CD4-positive, alpha-beta T cell (primary cell): ENCODE data around the gene PELI2. TPM values are rescaled to one million over a fixed set of nuclear protein-coding genes. Genes with fewer than 3 reads are reported as not detected.

ENCODE experiments used
- ATAC-seq: fragments of 200-7000 bp; cut with Tn5 transposase; one replicate; pipeline ENCODE4 v1.10.0; 2022; ENCODE audit warnings: mild to moderate bottlenecking; ENCODE audit not compliant: poor library complexity
- CTCF ChIA-PET: fragments of 350-600 bp; sonication (Branson Sonifier 250); formaldehyde crosslinking; loops from one replicate; lab custom pipeline; 2021; ENCODE audit warnings: antibody characterized with exemption, inconsistent platforms; lab: Charles Lee
- POLR2A ChIA-PET: fragments of 350-600 bp; sonication (Branson Sonifier 250); formaldehyde crosslinking; loops from one replicate; lab custom pipeline; 2021; ENCODE audit warnings: antibody characterized with exemption, inconsistent platforms; lab: Charles Lee
- DNase-seq, 14 experiments: peaks; one replicate each; pipeline ENCODE4 v3.0.0-alpha.2; 2013 to 2020; ENCODE audit warnings: mixed read lengths in 2 of 14
- H3K27ac ChIP-seq, 2 donors: one replicate each; pipeline versions ENCODE4 v1.5.1 to v1.7.0; 2013; ENCODE audit warnings: low read length in 2 of 2, low read depth in 1 of 2, mild to moderate bottlenecking in 1 of 2
- H3K27me3 ChIP-seq, 2 experiments: 1 replicate in 1 of 2; 2 replicates in 1 of 2; pipeline versions ENCODE4 v1.6.1 to v1.7.0; 2013; ENCODE audit warnings: low read length in 2 of 2, control low read depth in 1 of 2, mild to moderate bottlenecking in 1 of 2, moderate library complexity in 1 of 2; ENCODE audit not compliant: insufficient read depth in 2 of 2, control insufficient read depth in 1 of 2
- H3K36me3 ChIP-seq: one replicate; pipeline ENCODE4 v1.6.1; 2013; ENCODE audit warnings: low read length, control low read depth; ENCODE audit not compliant: insufficient read depth
- H3K4me1 ChIP-seq: one replicate; pipeline ENCODE4 v1.6.1; 2013; ENCODE audit warnings: low read length, control low read depth; ENCODE audit not compliant: insufficient read depth
- H3K4me3 ChIP-seq: one replicate; pipeline ENCODE4 v1.5.1; 2013; ENCODE audit warnings: mild to moderate bottlenecking, low read length, moderate library complexity
- H3K9me3 ChIP-seq, 2 experiments: 1 replicate in 1 of 2; 2 replicates in 1 of 2; pipeline versions ENCODE4 v1.6.1 to v1.7.0; 2013; ENCODE audit warnings: low read length in 2 of 2, mild to moderate bottlenecking in 2 of 2, control low read depth in 1 of 2, moderate library complexity in 1 of 2; ENCODE audit not compliant: control insufficient read depth in 1 of 2, insufficient read depth in 1 of 2
- H3K27ac Mint-ChIP-seq: one replicate; pipeline ENCODE4 v1.8.0; 2020; ENCODE audit warnings: mixed read lengths
- H3K27me3 Mint-ChIP-seq: one replicate; pipeline ENCODE4 v1.8.0; 2021; ENCODE audit warnings: mixed read lengths
- H3K36me3 Mint-ChIP-seq: one replicate; pipeline ENCODE4 v1.8.0; 2021; ENCODE audit warnings: low read depth, mixed read lengths
- H3K4me1 Mint-ChIP-seq: one replicate; pipeline ENCODE4 v1.8.0; 2021; ENCODE audit warnings: low read depth, mixed read lengths
- H3K4me3 Mint-ChIP-seq: one replicate; pipeline ENCODE4 v1.8.0; 2020; ENCODE audit warnings: mild to moderate bottlenecking, mixed read lengths
- H3K9me3 Mint-ChIP-seq: one replicate; pipeline ENCODE4 v1.8.0; 2020; ENCODE audit warnings: mixed read lengths
- intact Hi-C, 2 experiments: fragments of 100-400 bp; cut with DNase I in 1 of 2; cut with micrococcal nuclease in 1 of 2; formaldehyde crosslinking; loops; one replicate each; pipeline versions ENCODE4 v1.15.1 to v1.9.0; 2023 to 2025; cut with DNase I, micrococcal nuclease
- total RNA-seq, 174 experiments: library from RNA in 2 of 174; stranded (reverse) in 2 of 174; gene quantifications; one replicate each; pipeline ENCODE4 v1.2.3 and lab custom pipeline; 2021 to 2026
- TF ChIP-seq, protein P1 (sequence below): fragments of 200-600 bp; IDR thresholded peaks from one replicate; pipeline ENCODE4 v1.8.0; 2022; ENCODE audit warnings: antibody characterized with exemption, mild to moderate bottlenecking

The PELI2 gene
- total RNA-seq, 2 experiments from 2014 or later: 12.2 to 15.9 TPM

DNA sequence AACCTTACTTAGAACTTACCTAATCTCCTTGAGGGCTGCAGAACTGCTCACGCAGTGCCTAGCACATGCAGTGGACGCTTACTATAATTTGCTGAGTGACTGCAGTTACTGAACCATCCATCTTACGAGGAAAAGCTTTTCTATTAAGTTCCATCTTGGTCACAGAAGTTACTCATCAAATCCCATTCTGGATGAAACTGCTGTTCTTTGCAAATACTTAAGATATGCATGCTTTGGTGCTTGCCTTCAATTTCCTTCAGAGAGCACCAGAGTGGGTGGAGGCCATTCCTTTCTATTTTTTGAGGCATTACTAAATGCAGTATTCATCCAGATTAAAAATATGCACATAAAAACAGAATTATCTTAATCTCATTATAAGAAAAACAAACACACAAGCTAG is 17.7 kb upstream of the PELI2 start:
- ChIA-PET CTCF (no interaction called here), POLR2A (no interaction called here)
- Histone ChIP-seq H3K27me3 (peaks cover 0 to 7% of the 10 kb centered on the region in 2 experiments), H3K36me3 (no peaks in the 10 kb centered on the region), H3K4me1 (no peaks in the 10 kb centered on the region), H3K27ac (no peak overlapping the region), H3K9me3 (no peaks in the 10 kb centered on the region), H3K4me3 (no peak overlapping the region)
- Mint-ChIP-seq H3K4me1 (no peaks in the 10 kb centered on the region), H3K27ac (no peak overlapping the region), H3K4me3 (no peak overlapping the region), H3K9me3 (no peaks in the 10 kb centered on the region), H3K27me3 (peaks cover 13% of the 10 kb centered on the region), H3K36me3 (no peaks in the 10 kb centered on the region)
- TF ChIP-seq, protein P1, sequence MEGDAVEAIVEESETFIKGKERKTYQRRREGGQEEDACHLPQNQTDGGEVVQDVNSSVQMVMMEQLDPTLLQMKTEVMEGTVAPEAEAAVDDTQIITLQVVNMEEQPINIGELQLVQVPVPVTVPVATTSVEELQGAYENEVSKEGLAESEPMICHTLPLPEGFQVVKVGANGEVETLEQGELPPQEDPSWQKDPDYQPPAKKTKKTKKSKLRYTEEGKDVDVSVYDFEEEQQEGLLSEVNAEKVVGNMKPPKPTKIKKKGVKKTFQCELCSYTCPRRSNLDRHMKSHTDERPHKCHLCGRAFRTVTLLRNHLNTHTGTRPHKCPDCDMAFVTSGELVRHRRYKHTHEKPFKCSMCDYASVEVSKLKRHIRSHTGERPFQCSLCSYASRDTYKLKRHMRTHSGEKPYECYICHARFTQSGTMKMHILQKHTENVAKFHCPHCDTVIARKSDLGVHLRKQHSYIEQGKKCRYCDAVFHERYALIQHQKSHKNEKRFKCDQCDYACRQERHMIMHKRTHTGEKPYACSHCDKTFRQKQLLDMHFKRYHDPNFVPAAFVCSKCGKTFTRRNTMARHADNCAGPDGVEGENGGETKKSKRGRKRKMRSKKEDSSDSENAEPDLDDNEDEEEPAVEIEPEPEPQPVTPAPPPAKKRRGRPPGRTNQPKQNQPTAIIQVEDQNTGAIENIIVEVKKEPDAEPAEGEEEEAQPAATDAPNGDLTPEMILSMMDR: no peak
- DNase-seq (no peak), ATAC-seq (no peak)
- intact Hi-C loops: no loop called here

DNA sequence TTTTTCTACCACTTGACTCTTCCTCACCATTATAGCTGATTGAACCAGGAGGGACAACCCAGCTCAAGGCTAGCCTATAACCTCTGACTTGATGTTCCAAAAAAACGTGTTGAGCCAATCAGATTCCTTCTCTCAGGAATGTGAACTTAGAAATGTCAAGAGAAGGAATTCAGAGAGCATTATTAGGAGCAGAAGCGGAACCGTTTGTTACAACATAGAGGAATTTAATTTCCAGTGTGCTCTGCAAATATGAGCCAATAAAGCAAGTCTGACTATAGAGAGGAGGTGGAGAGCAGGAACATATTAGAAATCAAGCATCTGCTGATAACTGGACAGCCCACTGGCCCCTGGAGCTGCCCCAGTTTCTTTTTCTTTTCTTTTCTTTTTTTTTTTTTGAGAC is 15.3 kb upstream of the PELI2 start:
- no peak overlapping the region for H3K4me3 Mint-ChIP-seq
- no peaks in the 10 kb centered on the region for H3K9me3 ChIP-seq
- ChIA-PET CTCF (interaction anchor here (0.7 kb wide), 1 partner anchor 1909 kb away, joined by 3 read pairs; no protein-coding TSS in a partner anchor), POLR2A (no interaction called here)
- H3K4me1 Mint-ChIP-seq: no peaks in the 10 kb centered on the region
- no peaks in the 10 kb centered on the region for H3K27me3 ChIP-seq
- H3K4me3 ChIP-seq: no peak overlapping the region
- H3K4me1 ChIP-seq: no peaks in the 10 kb centered on the region
- no peaks in the 10 kb centered on the region for H3K36me3 ChIP-seq
- ATAC-seq (no peak), DNase-seq (no peak)
- TF ChIP-seq, protein P1: no peak
- H3K9me3 Mint-ChIP-seq: no peaks in the 10 kb centered on the region
- intact Hi-C loops: no loop called here
- H3K27ac ChIP-seq: no peak overlapping the region
- no peak overlapping the region for H3K27ac Mint-ChIP-seq
- H3K27me3 Mint-ChIP-seq: peaks cover 5% of the 10 kb centered on the region
- no peaks in the 10 kb centered on the region for H3K36me3 Mint-ChIP-seq

DNA sequence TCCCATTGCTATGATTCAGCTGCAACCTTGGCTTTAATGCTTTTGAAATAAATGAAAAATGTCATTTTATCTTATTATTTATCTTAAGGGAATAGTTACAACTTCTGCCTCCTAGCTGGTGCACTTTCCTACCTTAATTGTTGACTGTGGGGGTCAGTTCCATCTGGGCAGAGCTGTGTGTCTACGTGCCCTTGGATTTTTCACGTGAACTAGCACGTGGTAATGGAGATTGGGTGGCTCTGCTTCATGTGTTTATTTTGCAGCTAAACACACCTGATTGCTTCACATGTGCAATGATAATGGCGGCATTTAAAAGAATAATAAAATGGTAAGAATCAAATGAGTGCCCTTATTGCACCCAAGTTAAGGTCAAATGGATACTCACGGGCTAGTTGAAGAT is 10.6 kb upstream of the PELI2 start:
- no peaks in the 10 kb centered on the region for H3K27me3 ChIP-seq
- no peaks in the 10 kb centered on the region for H3K27me3 Mint-ChIP-seq
- H3K27ac Mint-ChIP-seq: no peak overlapping the region
- intact Hi-C loops: no loop called here
- ChIA-PET CTCF (interaction anchor here (1.3 to 1.5 kb wide), 2 partner anchors 8 to 10 kb away, joined by 5 read pairs; partner anchors contain the start of gene PELI2), POLR2A (interaction anchor here (2.1 kb wide), 1 partner anchor 10 kb away, joined by 8 read pairs; the partner anchor contains the start of gene PELI2)
- H3K9me3 Mint-ChIP-seq: no peaks in the 10 kb centered on the region
- ATAC-seq: no peak
- H3K4me3 Mint-ChIP-seq: no peak overlapping the region
- no peaks in the 10 kb centered on the region for H3K9me3 ChIP-seq
- no peak overlapping the region for H3K27ac ChIP-seq
- TF ChIP-seq, protein P1: no peak
- H3K4me1 Mint-ChIP-seq: peaks cover 4% of the 10 kb centered on the region
- H3K4me3 ChIP-seq: no peak overlapping the region
- DNase-seq: no peak
- no peaks in the 10 kb centered on the region for H3K4me1 ChIP-seq
- H3K36me3 Mint-ChIP-seq: no peaks in the 10 kb centered on the region
- no peaks in the 10 kb centered on the region for H3K36me3 ChIP-seq
